Smooth muscle cell (in vitro differentiated cells): ENCODE measurements around the gene ZSWIM7. TPM values are rescaled to one million over a fixed set of nuclear protein-coding genes. Genes with fewer than 3 reads are reported as not detected.

Source experiments
- DNase-seq: peaks from one replicate; lab custom pipeline; 2025; ENCODE audit not compliant: unreplicated experiment; lab: John Stamatoyannopoulos, UW
- H2AFZ ChIP-seq: fragments of 200-600 bp; sonication (generic); 2 replicates; pipeline ENCODE4 v1.6.0; 2016; ENCODE audit warnings: antibody characterized with exemption, low read depth, mild to moderate bottlenecking
- H3F3A ChIP-seq: fragments of 200-600 bp; sonication (generic); 2 replicates; pipeline ENCODE4 v1.6.0; 2017; ENCODE audit warnings: antibody characterized with exemption, low read depth
- H3K27ac ChIP-seq: fragments of 200-600 bp; sonication (generic); 2 replicates; pipeline ENCODE4 v1.5.1; 2016; ENCODE audit warnings: low read depth, mild to moderate bottlenecking
- H3K27me3 ChIP-seq: fragments of 200-600 bp; sonication (generic); 2 replicates; pipeline ENCODE4 v1.6.1; 2016; ENCODE audit warnings: low read depth, mild to moderate bottlenecking
- H3K36me3 ChIP-seq: fragments of 200-600 bp; sonication (generic); 2 replicates; pipeline ENCODE4 v1.5.1; 2016; ENCODE audit warnings: low read depth
- H3K4me1 ChIP-seq: fragments of 200-600 bp; sonication (generic); 2 replicates; pipeline ENCODE4 v1.5.1; 2016; ENCODE audit warnings: low read depth
- H3K4me2 ChIP-seq: fragments of 200-600 bp; sonication (generic); 2 replicates; pipeline ENCODE4 v1.6.0; 2016; ENCODE audit warnings: mild to moderate bottlenecking
- H3K4me3 ChIP-seq: fragments of 200-600 bp; sonication (generic); 2 replicates; pipeline ENCODE4 v1.5.1; 2016; ENCODE audit warnings: mild to moderate bottlenecking
- H3K79me2 ChIP-seq: fragments of 200-600 bp; sonication (generic); 2 replicates; pipeline ENCODE4 v1.6.0; 2016; ENCODE audit warnings: low read depth, mild to moderate bottlenecking
- H3K9ac ChIP-seq: fragments of 200-600 bp; sonication (generic); 2 replicates; pipeline ENCODE4 v1.6.0; 2016; ENCODE audit warnings: low read depth
- H3K9me3 ChIP-seq: fragments of 200-600 bp; sonication (generic); replicated peaks from 2 replicates; pipeline ENCODE4 v1.5.1; 2016; ENCODE audit warnings: low read depth
- H4K20me1 ChIP-seq: fragments of 200-600 bp; sonication (generic); 2 replicates; pipeline ENCODE4 v1.6.0; 2016; ENCODE audit warnings: low read depth
- CTCF ChIP-seq: fragments of 200-600 bp; sonication (generic); IDR thresholded peaks from 2 replicates; pipeline ENCODE4 v1.5.1; 2017; ENCODE audit warnings: borderline replicate concordance, mild to moderate bottlenecking, antibody characterized with exemption; ENCODE audit not compliant: insufficient read depth, poor library complexity, severe bottlenecking
- WGBS: methylation state at CpG from one replicate; pipeline ENCODE4 v1.1.7; 2016; ENCODE audit warnings: low lambda C conversion rate; 5-methylcytosine and 5-hydroxymethylcytosine counted together
- polyA plus RNA-seq: library from polyadenylated mRNA; unstranded; fragments of >200 nt; fragmentation: Nextera tagmentation; extraction: Ambion mirVana; gene quantifications from 2 replicates; pipeline ENCODE4 v1.2.1, GENCODE V29; 2016
- total RNA-seq: library from RNA; depleted of rRNA; stranded (reverse); fragments of >200 nt; gene quantifications from 2 replicates; pipeline ENCODE4 v1.2.3, GENCODE V29; 2014

The ZSWIM7 gene
- total RNA-seq (11.7 and 16.8 TPM in 2 replicates), polyA plus RNA-seq (22.0 and 23.6 TPM in 2 replicates)

- peak within 1 kb of the TSS; percentile 89 for H3K27ac ChIP-seq
- H3F3A ChIP-seq: no peaks in the 10 kb centered on the region
- TF ChIP-seq CTCF: no peak
- H3K4me2 ChIP-seq: peak within 1 kb of the TSS; percentile 90
- H3K9ac ChIP-seq: peak within 1 kb of the TSS; percentile 74
- no peaks in the 10 kb centered on the region for H3K9me3 ChIP-seq
- peak within 1 kb of the TSS; percentile 81 for H2AFZ ChIP-seq
- H3K79me2 ChIP-seq: peaks cover 49% of the 10 kb centered on the region
- no peaks in the 10 kb centered on the region for H3K27me3 ChIP-seq
- DNase-seq: peak; percentile 82
- peaks cover 17% of the 10 kb centered on the region for H3K36me3 ChIP-seq
- WGBS: under 1% methylated on average over 74 of the region's 91 CpGs
- peak within 1 kb of the TSS; percentile 63 for H3K4me3 ChIP-seq
- peaks cover 9% of the 10 kb centered on the region for H3K4me1 ChIP-seq
- H4K20me1 ChIP-seq: peaks cover 11% of the 10 kb centered on the region
Observed at GRCh38 chr17:15999141-15999973, at the start of gene ZSWIM7, which contains the start of gene TTC19. TSS of gene ZSWIM7 (minus strand) at chr17:15999704. CDS start at chr17:15999594, 110 bp downstream. TSS of gene TTC19 (plus strand) at chr17:15999824. CDS start at chr17:15999849, 25 bp downstream.

GRCh38 chr17:16048811-16049449 lies 49.4 kb upstream of the ZSWIM7 start:
- no peak for TF ChIP-seq CTCF
- Histone ChIP-seq H3F3A (no peaks in the 10 kb centered on the region), H3K36me3 (peaks cover 20% of the 10 kb centered on the region), H3K4me2 (no peak overlapping the region), H4K20me1 (peaks cover 23% of the 10 kb centered on the region), H3K9ac (no peak overlapping the region), H3K4me1 (no peaks in the 10 kb centered on the region), H3K27ac (no peak overlapping the region), H2AFZ (no peak overlapping the region), H3K27me3 (no peaks in the 10 kb centered on the region), H3K79me2 (peaks cover 28% of the 10 kb centered on the region), H3K4me3 (no peak overlapping the region), H3K9me3 (no peaks in the 10 kb centered on the region)
- DNase-seq: no peak
- 89% methylated on average over 14 of the region's 14 CpGs for WGBS

GRCh38 chr17:16046966-16047365 lies 47.5 kb upstream of the ZSWIM7 start:
- Histone ChIP-seq H2AFZ (no peak overlapping the region), H3K27ac (no peak overlapping the region), H3K4me1 (no peaks in the 10 kb centered on the region), H3K4me3 (no peak overlapping the region), H4K20me1 (peaks cover 18% of the 10 kb centered on the region), H3F3A (no peaks in the 10 kb centered on the region), H3K9me3 (no peaks in the 10 kb centered on the region), H3K79me2 (peaks cover 21% of the 10 kb centered on the region), H3K9ac (no peak overlapping the region), H3K27me3 (no peaks in the 10 kb centered on the region), H3K4me2 (no peak overlapping the region), H3K36me3 (peaks cover 20% of the 10 kb centered on the region)
- DNase-seq: no peak
- TF ChIP-seq CTCF: no peak
- WGBS: 77% methylated on average over 3 of the region's 3 CpGs
